GM12865 (cell line): Measurements from ENCODE around the gene C6orf136.
A peak's percentile ranks its signal among the peaks of the same experiment; 100 is the strongest.

Source experiments
- DNase-seq: peaks from one replicate; pipeline ENCODE4 v3.0.0; 2010; ENCODE audit warnings: low read depth
- H3K4me3 ChIP-seq: 2 replicates; pipeline ENCODE4 v1.5.1; 2011; ENCODE audit warnings: mild to moderate bottlenecking, low read depth, low read length, control low read depth
- TF ChIP-seq, protein P1 (sequence below): IDR thresholded peaks from 2 replicates; pipeline ENCODE4 v1.5.1; 2011; ENCODE audit warnings: low read length, control low read depth, low read depth, inconsistent platforms; ENCODE audit not compliant: insufficient read depth; ENCODE audit errors: missing control alignments

C6orf136 gene

DNA sequence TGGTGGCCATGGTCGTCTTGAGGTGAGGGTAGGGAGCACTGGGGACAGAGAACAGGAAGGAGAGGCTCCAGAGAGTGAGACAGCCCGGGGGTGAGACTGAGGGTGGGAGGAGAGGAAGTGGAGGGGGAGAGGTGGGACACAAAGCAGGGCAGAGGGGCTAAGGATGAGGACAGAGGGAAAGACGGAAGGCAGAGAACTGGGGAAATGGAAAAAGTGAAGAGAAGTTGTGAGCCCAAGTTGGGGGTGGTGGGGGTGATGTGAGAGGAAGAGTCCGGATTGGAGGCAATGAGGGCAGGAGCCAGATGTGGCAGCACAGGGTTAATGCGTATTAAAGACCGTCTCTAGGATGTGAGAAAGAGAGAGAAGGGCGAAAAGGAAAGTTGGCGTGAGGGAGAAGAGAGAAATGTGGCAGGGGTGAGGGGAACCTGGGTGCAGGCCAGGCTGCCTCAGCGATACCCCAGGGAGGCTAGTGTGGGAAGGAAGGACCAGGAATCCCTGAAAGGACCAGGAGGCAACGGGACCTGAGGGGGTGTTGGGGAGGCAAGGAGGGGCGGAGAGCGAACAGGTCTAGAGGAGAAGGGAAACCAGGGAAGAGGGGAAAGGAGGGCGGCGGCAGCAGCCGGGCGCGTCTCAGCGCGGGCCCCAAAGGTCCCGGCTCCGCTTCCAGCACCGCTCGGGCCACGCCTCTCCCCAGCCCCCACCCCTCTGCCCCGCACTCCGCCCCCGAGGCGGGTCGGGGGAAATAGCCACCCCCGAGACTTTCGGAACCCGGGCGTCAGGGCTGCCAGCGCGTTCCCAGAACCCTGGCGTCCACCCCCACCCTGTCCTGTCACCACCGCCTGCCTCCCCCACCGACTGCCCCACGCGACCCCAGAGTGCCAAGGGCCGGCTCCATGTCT, 39.3 kb downstream of the C6orf136 start, which contains the start of gene PPP1R18:
PPP1R18 (minus strand) TSS at position 637 of the 899 bp plus-strand sequence; CDS start at position 10, 627 bp downstream.
- peak within 1 kb of the TSS; percentile 96 for H3K4me3 ChIP-seq
- TF ChIP-seq, protein P1, sequence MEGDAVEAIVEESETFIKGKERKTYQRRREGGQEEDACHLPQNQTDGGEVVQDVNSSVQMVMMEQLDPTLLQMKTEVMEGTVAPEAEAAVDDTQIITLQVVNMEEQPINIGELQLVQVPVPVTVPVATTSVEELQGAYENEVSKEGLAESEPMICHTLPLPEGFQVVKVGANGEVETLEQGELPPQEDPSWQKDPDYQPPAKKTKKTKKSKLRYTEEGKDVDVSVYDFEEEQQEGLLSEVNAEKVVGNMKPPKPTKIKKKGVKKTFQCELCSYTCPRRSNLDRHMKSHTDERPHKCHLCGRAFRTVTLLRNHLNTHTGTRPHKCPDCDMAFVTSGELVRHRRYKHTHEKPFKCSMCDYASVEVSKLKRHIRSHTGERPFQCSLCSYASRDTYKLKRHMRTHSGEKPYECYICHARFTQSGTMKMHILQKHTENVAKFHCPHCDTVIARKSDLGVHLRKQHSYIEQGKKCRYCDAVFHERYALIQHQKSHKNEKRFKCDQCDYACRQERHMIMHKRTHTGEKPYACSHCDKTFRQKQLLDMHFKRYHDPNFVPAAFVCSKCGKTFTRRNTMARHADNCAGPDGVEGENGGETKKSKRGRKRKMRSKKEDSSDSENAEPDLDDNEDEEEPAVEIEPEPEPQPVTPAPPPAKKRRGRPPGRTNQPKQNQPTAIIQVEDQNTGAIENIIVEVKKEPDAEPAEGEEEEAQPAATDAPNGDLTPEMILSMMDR, result no peak
- DNase-seq, result peak; percentile 85

DNA sequence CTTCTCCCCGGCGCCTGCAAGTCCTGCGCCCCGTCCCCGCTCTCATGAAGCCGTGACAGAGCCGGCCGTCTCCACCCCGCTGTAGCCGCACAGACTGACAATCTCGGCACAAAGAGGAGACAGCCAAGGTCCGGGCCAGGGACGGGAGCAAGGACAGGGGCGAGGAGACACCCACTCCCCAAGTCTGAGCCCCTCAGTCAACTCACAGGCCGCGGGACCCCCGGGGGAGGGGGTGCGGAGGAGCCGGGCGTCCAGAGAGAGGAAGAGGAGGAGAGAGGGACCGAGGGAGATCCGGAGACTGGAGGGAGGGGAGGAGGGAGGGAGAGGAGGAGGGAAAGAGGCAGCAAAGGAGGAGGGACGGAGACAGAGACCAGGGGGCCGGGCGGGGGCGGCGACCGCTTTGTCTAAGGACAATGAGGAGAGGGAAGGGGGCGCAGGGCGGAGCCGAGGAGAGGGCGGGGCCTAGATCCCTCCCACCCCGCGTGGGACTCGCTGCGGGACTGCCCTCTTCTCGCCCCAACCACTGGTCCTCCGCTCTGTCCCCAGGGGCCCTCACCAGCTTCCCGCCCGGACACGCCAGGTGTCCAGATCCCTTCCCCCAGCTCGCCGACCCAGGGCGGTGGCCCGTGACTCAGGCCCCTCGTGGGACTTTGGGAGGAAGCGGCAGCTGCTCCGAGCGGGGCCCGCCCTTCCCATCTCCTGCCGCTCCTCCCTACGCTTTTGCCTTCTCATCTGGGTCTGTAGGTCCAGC, 40.1 kb downstream of the C6orf136 start:
- DNase-seq, result peak; percentile 98
- H3K4me3 ChIP-seq, result peak overlapping the region; percentile 96
- TF ChIP-seq, protein P1, result no peak

DNA sequence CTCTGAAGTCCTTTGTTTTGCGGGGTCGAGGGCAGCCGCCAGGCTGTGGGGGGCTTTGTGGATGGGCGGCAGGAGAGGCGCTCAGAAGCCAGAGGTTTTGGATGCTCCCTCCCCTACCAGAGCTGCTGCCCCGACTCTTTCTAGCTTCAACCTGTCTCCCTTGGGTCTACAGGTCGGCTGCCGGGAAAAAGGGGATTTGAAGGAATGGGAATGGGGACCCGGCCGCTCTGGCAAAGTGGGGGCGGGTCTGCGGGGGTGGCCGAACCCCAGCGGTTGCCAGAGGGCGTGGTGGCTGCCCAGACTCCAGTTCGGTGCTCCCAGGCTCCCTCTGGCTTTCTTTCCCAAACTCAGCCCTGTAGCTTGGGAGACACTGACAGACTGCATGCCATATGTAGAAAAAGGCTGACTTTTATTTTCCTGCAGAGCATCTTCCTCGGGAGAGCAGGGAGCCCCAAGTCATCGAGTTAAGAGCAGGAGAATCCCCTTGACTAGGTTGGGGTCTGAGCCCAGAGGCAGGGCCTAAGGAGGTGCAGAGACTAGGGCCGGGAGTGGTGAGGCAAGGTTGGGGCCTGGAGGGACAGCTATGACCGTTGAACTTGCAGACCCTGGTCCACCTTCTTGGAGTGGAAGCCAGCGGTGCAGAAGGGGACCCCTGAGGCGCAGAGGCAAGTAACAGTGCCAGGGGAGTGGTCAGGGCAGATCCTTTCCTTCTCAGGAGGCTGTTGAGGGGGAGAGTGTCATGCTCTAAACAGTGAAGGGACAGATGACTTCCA, 40.9 kb downstream of the C6orf136 start:
- TF ChIP-seq, protein P1, result no peak
- peak overlapping the region; percentile 96 for H3K4me3 ChIP-seq
- DNase-seq, result peak; percentile 35

DNA sequence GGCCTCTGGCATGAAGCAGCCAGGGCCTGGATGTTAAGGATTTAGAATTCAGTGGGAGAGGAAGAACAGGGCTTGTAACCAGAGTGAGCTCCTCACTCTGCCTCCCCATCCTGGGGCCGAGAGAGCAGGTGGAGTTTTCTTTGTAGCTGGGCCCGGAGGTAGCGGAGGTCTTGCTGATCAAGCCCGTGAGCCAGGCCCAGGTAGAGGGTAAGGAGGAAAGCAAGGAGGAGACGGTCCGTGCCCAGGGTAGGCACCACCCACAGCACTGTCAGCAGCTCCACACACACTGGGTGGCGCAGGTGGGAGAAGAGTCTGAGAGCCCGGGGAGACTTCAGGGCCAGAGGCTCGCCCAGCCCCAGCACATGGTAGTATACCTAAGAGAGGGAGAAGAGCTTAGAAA, 41.6 kb downstream of the C6orf136 start:
- TF ChIP-seq, protein P1, result no peak

DNA sequence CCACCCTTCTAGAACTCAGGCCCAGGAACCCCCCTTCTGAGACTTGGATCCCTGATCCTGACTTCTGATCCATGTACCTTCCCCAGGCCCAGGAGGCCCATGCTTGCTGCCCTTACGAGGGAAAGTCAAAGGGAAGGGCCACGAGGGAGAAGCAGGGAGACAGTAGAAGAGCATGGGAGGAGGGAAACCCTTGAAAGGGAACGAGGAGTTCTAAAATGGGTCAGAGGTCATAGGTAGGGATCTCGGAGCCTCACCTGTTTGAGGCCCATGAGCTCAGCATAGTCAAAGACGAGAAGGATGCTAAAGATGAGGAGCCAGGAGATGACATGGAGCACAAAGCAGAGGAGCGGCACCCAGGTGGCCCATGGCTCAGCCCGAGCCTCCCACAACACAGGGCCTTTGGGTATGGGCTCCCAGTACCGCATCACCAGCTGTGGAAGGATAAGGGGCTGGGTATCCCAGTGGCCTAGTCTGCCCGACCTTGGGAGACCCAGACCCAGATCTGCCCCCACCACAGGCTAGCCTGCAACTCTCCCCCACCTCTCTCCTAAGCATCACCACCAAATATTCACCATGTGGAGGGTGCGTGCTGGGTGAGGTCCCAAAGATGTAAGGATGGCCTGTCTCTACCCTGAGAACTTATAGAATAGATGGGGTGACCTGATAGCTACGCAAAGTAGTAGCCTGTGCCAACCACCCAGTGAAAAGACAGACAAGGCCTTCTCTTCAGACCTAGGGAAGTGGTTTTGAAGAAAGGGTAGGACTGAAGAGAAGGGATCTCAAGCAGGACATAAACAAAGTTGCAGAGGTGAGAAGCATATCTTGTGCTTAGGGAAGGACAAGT, 42.3 kb downstream of the C6orf136 start:
- peak; percentile 26 for DNase-seq
- H3K4me3 ChIP-seq, result peak overlapping the region; percentile 96
- TF ChIP-seq, protein P1, result no peak

More for the DNA sequence above, 41.6 kb downstream of the C6orf136 start:
- peak; percentile 74 for DNase-seq
- H3K4me3 ChIP-seq, result peak overlapping the region; percentile 96
